RWPE2 (cell line): ENCODE measurements around the gene GIGYF2.

Experiments
- ATAC-seq: fragments of 200-7000 bp; cut with Tn5 transposase; 3 replicates; pipeline ENCODE4 v1.9.1; 2021; ENCODE audit warnings: low read depth
- DNase-seq: peaks from one replicate; pipeline ENCODE4 v3.0.0-alpha.2; 2020; ENCODE audit warnings: low spot score
- H3K27ac ChIP-seq: fragments of 450-650 bp; 2 replicates; pipeline ENCODE4 v1.5.1; 2017; ENCODE audit warnings: mild to moderate bottlenecking; ENCODE audit not compliant: poor library complexity, severe bottlenecking
- H3K27me3 ChIP-seq: fragments of 250-450 bp; sonication (Bioruptor Pico); 2 replicates; pipeline ENCODE4 v1.5.1; 2021; ENCODE audit warnings: mild to moderate bottlenecking, moderate library complexity; ENCODE audit not compliant: insufficient read depth, poor library complexity, severe bottlenecking
- H3K36me3 ChIP-seq: fragments of 250-450 bp; sonication (Bioruptor Pico); 2 replicates; pipeline ENCODE4 v1.5.1; 2020; ENCODE audit warnings: low read depth, mild to moderate bottlenecking, moderate library complexity
- H3K4me1 ChIP-seq: fragments of 250-450 bp; sonication (Bioruptor Pico); 2 replicates; pipeline ENCODE4 v1.5.1; 2021; ENCODE audit warnings: mild to moderate bottlenecking, moderate library complexity; ENCODE audit not compliant: insufficient read depth, poor library complexity, severe bottlenecking
- H3K4me3 ChIP-seq: fragments of 250-450 bp; sonication (Bioruptor Pico); 2 replicates; pipeline ENCODE4 v1.5.1; 2021; ENCODE audit warnings: mild to moderate bottlenecking, moderate library complexity; ENCODE audit not compliant: severe bottlenecking
- H3K9me3 ChIP-seq: fragments of 250-450 bp; sonication (Bioruptor Pico); 2 replicates; pipeline ENCODE4 v1.5.1; 2021; ENCODE audit warnings: mild to moderate bottlenecking, moderate library complexity; ENCODE audit not compliant: severe bottlenecking
- CTCF ChIP-seq: fragments of 450-650 bp; IDR thresholded peaks from one replicate; pipeline ENCODE4 v1.5.1; 2017; ENCODE audit warnings: mild to moderate bottlenecking, moderate library complexity; ENCODE audit not compliant: poor library complexity, severe bottlenecking

Gene GIGYF2

DNA sequence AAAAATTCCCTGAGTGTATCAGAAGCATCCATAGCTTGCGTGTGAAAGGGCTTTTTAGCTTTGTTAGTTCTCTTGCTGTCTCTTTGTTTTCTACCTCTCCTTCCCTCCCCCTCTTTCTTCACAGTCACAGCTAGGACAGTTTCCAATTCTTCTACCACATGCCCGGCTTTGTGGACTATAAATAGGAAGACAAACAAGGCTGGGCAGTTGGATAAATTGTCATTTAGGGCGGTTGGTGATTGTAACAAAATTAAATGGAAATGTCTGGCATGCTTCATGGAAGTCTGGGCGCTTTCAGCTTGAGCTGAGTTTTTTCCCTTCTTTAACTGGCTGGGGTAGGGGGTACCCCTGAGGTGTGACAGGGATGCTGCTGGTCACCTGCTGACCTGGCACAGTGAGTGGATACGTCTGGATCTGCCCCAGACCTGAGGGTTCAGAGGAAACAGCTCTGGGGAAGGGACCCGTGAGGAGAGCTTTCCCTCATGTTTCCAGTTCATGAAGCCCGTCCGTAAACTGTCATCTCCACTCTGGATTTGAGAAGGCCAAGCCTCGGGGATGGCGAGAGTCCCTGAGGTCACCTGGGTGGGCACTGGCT is 29.0 kb upstream of the GIGYF2 start:
- DNase-seq, result no peak
- Histone ChIP-seq H3K4me3 (no peak overlapping the region), H3K9me3 (no peaks in the 10 kb centered on the region), H3K27me3 (no peaks in the 10 kb centered on the region), H3K4me1 (no peaks in the 10 kb centered on the region), H3K27ac (no peak overlapping the region), H3K36me3 (no peaks in the 10 kb centered on the region)
- no peak for ATAC-seq
- no peak for TF ChIP-seq CTCF

DNA sequence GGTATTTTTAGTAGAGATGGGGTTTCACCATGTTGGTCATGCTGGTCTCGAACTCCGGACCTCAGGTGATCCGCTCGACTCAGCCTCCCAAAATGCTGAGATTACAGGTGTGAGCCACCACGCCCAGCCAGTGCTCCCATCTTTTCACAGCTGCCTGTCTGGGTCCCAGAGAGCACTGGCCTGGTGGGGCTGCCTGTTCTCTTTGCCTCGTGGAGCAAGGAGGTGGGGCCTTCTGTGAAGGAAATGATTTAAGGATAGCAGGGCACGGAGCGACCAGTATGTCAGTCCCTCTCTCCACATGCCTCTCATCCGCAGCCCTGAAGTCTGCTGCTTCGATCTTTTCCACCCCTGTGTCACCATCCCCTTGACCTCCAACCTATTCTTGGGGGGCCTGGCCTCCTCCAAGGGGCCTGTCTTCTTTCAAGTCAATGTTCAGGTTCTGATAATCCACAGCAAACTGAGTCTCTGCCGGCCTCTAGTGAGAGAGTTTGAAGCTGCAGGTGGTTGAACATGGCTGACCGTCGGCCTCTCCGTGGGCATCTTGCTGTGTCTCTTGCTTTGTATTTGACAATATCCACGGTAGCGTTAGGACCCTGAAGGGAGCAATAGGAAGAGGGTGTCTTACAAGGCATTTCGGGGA is 28.2 kb upstream of the GIGYF2 start:
- H3K36me3 ChIP-seq, result no peaks in the 10 kb centered on the region
- no peaks in the 10 kb centered on the region for H3K4me1 ChIP-seq
- DNase-seq (no peak), ATAC-seq (no peak)
- peak; percentile 51 for TF ChIP-seq CTCF
- no peaks in the 10 kb centered on the region for H3K9me3 ChIP-seq
- no peaks in the 10 kb centered on the region for H3K27me3 ChIP-seq
- H3K27ac ChIP-seq, result no peak overlapping the region
- no peak overlapping the region for H3K4me3 ChIP-seq

DNA sequence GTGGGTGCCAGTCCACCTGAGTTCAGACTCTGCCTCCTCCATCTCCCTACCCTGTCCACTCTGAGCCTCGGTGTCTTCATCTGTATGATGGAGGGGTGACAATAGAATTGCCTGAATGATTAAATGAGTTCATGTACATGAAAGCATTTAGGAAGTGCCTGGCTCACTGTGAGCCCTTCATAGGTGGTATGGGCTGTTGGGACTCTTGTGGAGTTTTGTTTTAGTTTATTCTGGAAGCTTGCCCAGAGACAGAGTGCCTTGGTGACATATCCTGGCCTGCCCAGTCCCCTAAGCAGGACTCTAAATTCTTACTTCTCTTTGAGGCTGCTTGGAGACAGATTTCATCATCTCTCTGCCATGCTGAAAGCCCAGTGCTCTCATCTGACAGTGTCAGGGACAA is 24.5 kb upstream of the GIGYF2 start:
- no peak for TF ChIP-seq CTCF
- ATAC-seq (no peak), DNase-seq (no peak)
- H3K9me3 ChIP-seq, result no peaks in the 10 kb centered on the region
- no peaks in the 10 kb centered on the region for H3K4me1 ChIP-seq
- no peak overlapping the region for H3K27ac ChIP-seq
- no peaks in the 10 kb centered on the region for H3K36me3 ChIP-seq
- H3K4me3 ChIP-seq, result no peak overlapping the region
- H3K27me3 ChIP-seq, result no peaks in the 10 kb centered on the region

DNA sequence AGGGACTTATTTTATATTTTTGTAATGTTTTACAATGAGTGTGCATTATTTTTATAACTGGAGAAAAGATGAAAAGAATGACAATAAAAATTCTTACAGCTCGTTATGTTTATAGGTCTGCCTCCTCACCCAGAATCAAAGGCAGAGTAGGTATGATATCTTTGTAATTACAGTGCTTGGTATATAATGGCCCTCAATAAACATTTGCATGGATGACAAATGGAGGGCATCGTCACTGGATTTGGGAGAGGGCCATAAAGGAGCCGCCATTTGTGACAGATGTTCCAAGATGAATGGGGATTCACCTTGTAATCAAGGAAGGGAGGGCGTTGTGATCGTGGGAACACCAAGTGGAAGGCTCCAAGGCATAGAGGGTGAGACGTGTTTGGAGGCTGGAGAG is 22.6 kb upstream of the GIGYF2 start:
- ATAC-seq (no peak), DNase-seq (no peak)
- Histone ChIP-seq H3K9me3 (no peaks in the 10 kb centered on the region), H3K4me3 (no peak overlapping the region), H3K27ac (no peak overlapping the region), H3K27me3 (no peaks in the 10 kb centered on the region), H3K4me1 (no peaks in the 10 kb centered on the region), H3K36me3 (no peaks in the 10 kb centered on the region)
- TF ChIP-seq CTCF, result no peak

DNA sequence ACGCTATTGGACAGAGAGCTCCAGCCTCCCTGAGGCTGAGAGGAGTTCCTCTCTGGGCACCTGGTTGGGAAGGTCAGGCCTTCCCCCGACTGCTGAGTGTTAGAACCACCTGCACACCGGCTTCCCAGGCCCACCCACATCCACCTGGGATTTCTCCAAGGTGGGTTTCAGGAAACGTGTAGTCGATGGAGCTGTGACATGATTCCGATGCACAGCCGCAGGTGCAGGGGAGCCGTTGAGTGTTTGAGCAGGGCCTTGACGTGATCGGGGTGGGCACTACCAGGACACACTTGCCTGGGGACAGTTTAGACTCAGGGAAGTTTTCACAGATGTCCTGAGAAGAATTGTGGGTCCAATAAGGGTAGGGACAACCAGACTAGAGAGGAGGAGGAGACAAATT is 21.8 kb upstream of the GIGYF2 start:
- DNase-seq (no peak), ATAC-seq (no peak)
- no peak for TF ChIP-seq CTCF
- no peaks in the 10 kb centered on the region for H3K4me1 ChIP-seq
- no peaks in the 10 kb centered on the region for H3K9me3 ChIP-seq
- H3K4me3 ChIP-seq, result no peak overlapping the region
- no peaks in the 10 kb centered on the region for H3K27me3 ChIP-seq
- no peak overlapping the region for H3K27ac ChIP-seq
- H3K36me3 ChIP-seq, result no peaks in the 10 kb centered on the region
